H1 (cell line): Measurements from ENCODE around the gene PCDH9. TPM values are rescaled to one million over a fixed set of nuclear protein-coding genes. Genes with fewer than 3 reads are reported as not detected.

Experiments
- CTBP2 ChIP-seq: IDR thresholded peaks from 2 replicates; pipeline ENCODE4 v1.7.0; 2011; ENCODE audit warnings: borderline replicate concordance, mild to moderate bottlenecking, moderate library complexity, mixed read lengths, low read length; ENCODE audit not compliant: insufficient read depth, insufficient read length
- HDAC2 ChIP-seq, 2 experiments: fragments of 300-600 bp in 1 of 2; sonication (generic) in 1 of 2; IDR thresholded peaks; 2 replicates each; pipeline ENCODE4 v1.6.1; 2011 to 2012; ENCODE audit warnings: low read depth in 2 of 2, low read length in 2 of 2, mild to moderate bottlenecking in 2 of 2, moderate library complexity in 2 of 2, borderline replicate concordance in 1 of 2, inconsistent platforms in 1 of 2
- SIRT6 ChIP-seq: IDR thresholded peaks from one replicate; pipeline ENCODE4 v1.7.1; 2012; ENCODE audit warnings: low read length, inconsistent platforms
- SIX5 ChIP-seq: IDR thresholded peaks from 2 replicates; pipeline ENCODE4 v1.6.1; 2011; ENCODE audit warnings: mild to moderate bottlenecking, low read depth, low read length
- polyA plus RNA-seq, 7 experiments: library from polyadenylated mRNA; depleted of rRNA in 3 of 7; stranded (reverse) in 5 of 7; unstranded in 2 of 7; fragments of >200 nt in 5 of 7; fragments of 200-250 nt in 2 of 7; gene quantifications; 1 replicate in 5 of 7; 2 replicates in 1 of 7; 4 replicates in 1 of 7; pipeline versions ENCODE4 v1.2.1 to v1.2.3, GENCODE V29; 2011 to 2013; ENCODE audit warnings: missing spikeins in 2 of 7, mixed read lengths in 2 of 7
- total RNA-seq: library from RNA; stranded (reverse); fragmentation: NEBNext Ultra II Directional; extraction: Animal tissue kit (Norgen Biotek cat#: 25700); gene quantifications from 2 replicates; pipeline ENCODE4 v1.2.1, GENCODE V29; 2021

Gene PCDH9
- total and polyA plus RNA-seq, 2 of the 8 experiments (the other 6 are each of a cell fraction or from before 2014, with no cell fraction given) = 0.12 to 0.60 TPM

- no peak for TF ChIP-seq SIX5
- no peak for TF ChIP-seq HDAC2 (IDR thresholded peaks at IDR 0.05; ENCODE audit: borderline replicate concordance in 1 of 2, low read depth in 2 of 2, low read length in 2 of 2)
- no peak for TF ChIP-seq CTBP2
- no peak for TF ChIP-seq SIRT6
- TF ChIP-seq, all 59 proteins: peak for 0
Observed at GRCh38 chr13:66853564-66853963, 376.6 kb downstream of the PCDH9 start (continued).
